GM21723 (cell line): ENCODE measurements around the gene PCDHB13.
"Not testable (repeated sequence)": the region's sequence is repeated elsewhere in the genome, so short reads cannot be mapped to it uniquely, and the experiment has no call there.

ENCODE experiments used
- ATAC-seq: cut with Tn5 transposase; IDR thresholded peaks from one replicate; pipeline ENCODE4 v1.9.1; 2021; ENCODE audit warnings: mild to moderate bottlenecking, moderate library complexity; ENCODE audit not compliant: unreplicated experiment

PCDHB13 gene

DNA sequence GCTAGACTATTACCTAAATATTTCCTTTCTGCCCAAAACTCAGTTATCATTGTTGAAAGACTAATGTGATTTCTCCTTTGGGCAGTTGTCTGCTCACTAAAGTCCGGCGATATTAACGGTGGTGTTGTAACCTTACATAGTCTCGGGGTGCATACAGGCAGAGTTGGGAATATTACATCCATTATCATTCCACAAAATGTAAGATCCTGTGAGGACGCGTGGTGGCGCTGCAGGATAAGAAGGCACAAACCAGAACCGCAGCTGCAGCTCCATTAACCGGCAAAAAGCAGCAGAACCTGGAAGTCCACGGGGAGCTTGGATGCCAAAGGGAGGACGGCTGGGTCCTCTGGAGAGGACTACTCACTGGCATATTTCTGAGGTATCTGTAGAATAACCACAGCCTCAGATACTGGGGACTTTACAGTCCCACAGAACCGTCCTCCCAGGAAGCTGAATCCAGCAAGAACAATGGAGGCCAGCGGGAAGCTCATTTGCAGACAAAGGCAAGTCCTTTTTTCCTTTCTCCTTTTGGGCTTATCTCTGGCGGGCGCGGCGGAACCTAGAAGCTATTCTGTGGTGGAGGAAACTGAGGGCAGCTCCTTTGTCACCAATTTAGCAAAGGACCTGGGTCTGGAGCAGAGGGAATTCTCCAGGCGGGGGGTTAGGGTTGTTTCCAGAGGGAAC is at the start of gene PCDHB13:
TSS of gene PCDHB13 (plus strand) at position 264 of the 684 bp plus-strand sequence. CDS start at position 469, 205 bp downstream.
- ATAC-seq, result not testable (repeated sequence)

DNA sequence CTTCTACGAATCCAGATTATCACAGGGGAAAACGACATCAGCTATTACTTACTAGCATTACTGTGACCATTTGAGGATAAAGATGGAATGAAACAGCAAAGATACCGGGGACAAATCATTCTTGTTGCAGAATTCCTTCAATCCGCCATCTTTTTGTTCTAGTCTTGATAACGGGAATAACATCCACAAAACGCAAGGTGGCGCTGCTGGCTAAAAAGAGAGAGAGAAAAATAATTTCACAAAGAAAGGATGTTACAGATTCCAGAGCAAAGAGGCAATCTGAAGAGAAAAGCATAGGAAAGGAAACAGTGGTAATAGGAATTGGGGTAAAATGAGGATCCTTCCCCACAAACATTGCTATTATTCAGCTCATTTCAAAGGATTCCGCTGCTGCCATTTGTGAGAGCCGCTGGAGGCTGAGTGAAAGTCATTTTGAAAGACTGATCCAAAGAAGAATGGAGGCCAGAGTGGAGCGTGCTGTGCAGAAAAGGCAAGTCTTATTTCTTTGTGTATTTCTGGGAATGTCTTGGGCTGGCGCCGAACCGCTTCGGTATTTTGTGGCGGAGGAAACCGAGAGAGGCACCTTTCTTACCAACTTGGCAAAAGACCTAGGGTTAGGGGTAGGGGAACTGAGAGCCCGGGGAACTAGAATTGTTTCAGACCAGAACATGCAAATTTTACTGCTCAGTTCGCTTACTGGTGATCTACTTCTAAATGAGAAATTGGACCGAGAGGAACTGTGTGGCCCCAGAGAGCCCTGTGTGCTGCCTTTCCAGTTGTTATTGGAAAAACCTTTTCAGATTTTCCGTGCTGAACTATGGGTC is 41.1 kb upstream of the PCDHB13 start, which contains the start of gene PCDHB7:
TSS of gene PCDHB7 (plus strand) at position 264 of the 824 bp plus-strand sequence. CDS start at position 456, 192 bp downstream.
- ATAC-seq, result no peak

DNA sequence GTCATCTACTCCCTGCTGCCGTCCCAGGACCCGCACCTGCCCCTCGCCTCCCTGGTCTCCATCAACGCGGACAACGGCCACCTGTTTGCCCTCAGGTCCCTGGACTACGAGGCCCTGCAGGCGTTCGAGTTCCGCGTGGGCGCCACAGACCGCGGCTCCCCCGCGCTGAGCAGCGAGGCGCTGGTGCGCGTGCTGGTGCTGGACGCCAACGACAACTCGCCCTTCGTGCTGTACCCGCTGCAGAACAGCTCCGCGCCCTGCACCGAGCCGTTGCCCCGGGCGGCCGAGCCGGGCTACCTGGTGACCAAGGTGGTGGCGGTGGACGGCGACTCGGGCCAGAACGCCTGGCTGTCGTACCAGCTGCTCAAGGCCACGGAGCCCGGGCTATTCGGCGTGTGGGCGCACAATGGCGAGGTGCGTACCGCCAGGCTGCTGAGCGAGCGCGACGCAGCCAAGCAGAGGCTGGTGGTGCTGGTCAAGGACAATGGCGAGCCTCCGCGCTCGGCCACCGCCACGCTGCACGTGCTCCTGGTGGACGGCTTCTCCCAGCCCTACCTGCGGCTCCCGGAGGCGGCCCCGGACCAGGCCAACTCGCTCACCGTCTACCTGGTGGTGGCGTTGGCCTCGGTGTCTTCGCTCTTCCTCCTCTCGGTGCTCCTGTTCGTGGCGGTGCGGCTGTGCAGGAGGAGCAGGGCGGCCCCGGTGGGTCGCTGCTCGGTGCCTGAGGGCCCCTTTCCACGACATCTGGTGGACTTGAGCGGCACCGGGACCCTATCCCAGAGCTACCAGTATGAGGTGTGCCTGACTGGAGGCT is 39.2 kb upstream of the PCDHB13 start:
- not testable (repeated sequence) for ATAC-seq

DNA sequence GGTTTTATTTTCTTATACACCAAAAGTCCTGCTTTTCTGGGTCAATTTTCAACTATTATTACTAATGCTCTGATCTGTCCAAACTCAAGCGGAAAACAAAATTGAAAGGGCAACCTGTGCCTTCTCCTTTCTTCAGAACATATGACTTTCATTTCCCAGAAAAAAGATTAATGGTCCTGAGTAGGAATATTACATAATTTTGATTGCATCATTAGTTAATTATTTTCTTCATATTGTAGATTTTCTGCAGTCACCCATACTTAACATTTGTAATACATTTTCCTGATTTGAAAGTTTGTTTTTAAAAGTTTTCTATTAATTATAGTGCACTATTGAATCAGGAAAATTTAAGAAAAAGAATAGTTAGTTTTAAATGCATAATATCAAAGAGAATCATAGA is 37.8 kb upstream of the PCDHB13 start:
- no peak for ATAC-seq

DNA sequence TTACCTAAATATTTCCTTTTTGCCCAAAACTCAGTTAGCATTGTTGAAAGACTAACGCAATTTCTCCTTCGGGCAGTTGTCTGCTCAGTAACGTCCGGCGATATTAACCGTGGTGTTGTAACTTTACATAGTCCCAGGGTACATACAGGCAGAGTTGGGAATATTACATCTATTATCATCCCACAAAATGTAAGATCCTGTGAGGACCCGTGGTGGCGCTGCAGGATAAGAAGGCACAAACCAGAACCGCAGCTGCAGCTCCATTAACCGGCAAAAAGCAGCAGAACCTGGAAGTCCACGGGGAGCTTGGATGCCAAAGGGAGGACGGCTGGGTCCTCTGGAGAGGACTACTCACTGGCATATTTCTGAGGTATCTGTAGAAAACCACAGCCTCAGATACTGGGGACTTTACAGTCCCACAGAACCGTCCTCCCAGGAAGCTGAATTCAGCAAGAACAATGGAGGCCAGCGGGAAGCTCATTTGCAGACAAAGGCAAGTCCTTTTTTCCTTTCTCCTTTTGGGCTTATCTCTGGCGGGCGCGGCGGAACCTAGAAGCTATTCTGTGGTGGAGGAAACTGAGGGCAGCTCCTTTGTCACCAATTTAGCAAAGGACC is 36.0 kb upstream of the PCDHB13 start, which contains the start of gene PCDHB8:
TSS of gene PCDHB8 (plus strand) at position 214 of the 615 bp plus-strand sequence. CDS start at position 459, 245 bp downstream.
- ATAC-seq, result not testable (repeated sequence)

DNA sequence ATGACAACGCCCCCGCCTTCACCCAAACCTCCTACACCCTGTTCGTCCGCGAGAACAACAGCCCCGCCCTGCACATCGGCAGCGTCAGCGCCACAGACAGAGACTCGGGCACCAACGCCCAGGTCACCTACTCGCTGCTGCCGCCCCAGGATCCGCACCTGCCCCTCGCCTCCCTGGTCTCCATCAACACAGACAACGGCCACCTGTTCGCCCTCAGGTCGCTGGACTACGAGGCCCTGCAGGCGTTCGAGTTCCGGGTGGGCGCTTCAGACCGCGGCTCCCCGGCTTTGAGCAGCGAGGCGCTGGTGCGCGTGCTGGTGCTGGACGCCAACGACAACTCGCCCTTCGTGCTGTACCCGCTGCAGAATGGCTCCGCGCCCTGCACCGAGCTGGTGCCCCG is 34.3 kb upstream of the PCDHB13 start:
- ATAC-seq, result not testable (repeated sequence)

DNA sequence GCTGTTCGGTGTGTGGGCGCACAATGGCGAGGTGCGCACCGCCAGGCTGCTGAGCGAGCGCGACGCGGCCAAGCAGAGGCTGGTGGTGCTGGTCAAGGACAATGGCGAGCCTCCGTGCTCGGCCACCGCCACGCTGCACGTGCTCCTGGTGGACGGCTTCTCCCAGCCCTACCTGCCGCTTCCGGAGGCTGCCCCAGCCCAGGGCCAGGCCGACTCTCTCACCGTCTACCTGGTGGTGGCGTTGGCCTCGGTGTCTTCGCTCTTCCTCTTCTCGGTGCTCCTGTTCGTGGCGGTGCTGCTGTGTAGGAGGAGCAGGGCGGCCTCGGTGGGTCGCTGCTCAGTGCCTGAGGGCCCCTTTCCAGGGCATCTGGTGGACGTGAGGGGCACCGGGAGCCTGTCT is 33.8 kb upstream of the PCDHB13 start:
- not testable (repeated sequence) for ATAC-seq

DNA sequence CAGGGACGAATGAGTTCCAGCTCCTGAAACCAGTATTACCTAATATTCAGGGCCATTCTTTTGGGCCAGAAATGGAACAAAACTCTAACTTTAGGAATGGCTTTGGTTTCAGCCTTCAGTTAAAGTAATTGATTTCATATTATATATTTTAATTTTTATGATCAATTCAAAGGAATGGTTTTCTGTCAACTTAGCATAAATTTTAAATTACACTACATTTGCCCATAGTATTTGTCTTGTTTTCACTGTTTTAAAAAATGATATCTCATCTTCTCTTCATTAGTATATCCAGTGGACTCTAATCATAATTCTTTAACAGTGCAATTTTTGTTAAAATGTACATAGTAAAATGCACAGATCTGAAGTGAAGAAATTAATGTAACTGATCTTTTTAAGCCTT is 33.4 kb upstream of the PCDHB13 start:
- no peak for ATAC-seq

DNA sequence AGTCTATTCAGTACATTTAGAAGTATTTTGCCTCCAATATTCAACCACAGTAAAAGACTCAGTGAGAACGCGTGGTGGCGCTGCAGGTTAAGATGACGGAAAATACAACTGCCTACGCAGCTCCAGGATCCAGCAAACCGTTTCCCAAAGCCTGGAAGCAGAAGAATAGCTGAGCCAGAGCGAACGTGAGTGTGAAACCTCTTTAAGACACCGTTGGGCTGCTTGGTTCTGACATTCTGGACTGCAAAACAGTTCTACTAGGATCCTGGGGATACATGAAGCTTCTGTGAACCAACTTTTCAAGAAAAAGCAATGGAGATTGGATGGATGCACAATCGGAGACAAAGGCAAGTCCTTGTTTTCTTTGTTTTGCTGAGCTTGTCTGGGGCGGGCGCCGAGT is 31.5 kb upstream of the PCDHB13 start, which contains the start of gene PCDHB16:
TSS of gene PCDHB16 (plus strand) at position 140 of the 400 bp plus-strand sequence. CDS start at position 313, 173 bp downstream.
- no peak for ATAC-seq

DNA sequence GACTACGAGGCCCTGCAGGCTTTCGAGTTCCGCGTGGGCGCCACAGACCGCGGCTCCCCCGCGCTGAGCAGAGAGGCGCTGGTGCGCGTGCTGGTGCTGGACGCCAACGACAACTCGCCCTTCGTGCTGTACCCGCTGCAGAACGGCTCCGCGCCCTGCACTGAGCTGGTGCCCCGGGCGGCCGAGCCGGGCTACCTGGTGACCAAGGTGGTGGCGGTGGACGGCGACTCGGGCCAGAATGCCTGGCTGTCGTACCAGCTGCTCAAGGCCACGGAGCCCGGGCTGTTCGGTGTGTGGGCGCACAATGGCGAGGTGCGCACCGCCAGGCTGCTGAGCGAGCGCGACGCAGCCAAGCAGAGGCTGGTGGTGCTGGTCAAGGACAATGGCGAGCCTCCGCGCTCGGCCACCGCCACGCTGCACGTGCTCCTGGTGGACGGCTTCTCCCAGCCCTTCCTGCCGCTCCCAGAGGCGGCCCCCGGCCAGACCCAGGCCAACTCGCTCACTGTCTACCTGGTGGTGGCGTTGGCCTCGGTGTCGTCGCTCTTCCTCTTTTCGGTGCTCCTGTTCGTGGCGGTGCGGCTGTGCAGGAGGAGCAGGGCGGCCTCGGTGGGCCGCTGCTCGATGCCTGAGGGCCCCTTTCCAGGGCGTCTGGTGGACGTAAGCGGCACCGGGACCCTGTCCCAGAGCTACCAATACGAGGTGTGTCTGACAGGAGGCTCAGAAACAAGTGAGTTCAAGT is 29.4 kb upstream of the PCDHB13 start:
- not testable (repeated sequence) for ATAC-seq

DNA sequence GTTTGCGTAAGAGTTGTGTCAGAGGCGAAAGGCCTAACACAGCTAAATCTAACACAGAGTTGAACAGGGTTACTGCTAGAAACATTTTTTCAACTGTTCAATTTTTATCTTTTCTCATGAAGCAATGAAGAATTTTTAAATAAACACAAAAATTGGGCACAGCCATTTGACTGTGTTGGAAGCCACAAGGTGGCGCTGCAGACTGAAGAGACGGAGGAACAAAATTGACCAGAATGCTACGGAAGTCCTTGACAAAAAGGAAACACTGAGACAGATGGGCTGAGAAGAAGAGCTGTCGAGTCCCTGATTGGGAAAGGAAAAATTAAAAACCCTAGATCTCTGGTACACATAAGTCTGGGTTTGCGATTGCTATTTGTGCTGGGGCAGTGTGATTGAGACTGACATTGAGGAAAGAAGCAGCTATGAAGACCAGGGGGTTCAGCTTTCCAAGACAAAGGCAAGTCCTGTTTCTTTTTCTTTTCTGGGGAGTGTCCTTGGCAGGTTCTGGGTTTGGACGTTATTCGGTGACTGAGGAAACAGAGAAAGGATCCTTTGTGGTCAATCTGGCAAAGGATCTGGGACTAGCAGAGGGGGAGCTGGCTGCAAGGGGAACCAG is 26.7 kb upstream of the PCDHB13 start, which contains the start of gene PCDHB9:
TSS of gene PCDHB9 (plus strand) at position 265 of the 616 bp plus-strand sequence. CDS start at position 423, 158 bp downstream.
- no peak for ATAC-seq

DNA sequence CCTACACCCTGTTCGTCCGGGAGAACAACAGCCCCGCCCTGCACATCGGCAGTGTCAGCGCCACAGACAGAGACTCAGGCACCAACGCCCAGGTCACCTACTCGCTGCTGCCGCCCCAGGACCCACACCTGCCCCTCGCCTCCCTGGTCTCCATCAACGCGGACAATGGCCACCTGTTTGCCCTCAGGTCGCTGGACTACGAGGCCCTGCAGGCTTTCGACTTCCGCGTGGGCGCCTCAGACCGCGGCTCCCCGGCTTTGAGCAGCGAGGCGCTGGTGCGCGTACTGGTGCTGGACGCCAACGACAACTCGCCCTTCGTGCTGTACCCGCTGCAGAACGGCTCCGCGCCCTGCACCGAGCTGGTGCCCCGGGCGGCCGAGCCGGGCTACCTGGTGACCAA is 25.0 kb upstream of the PCDHB13 start:
- not testable (repeated sequence) for ATAC-seq

DNA sequence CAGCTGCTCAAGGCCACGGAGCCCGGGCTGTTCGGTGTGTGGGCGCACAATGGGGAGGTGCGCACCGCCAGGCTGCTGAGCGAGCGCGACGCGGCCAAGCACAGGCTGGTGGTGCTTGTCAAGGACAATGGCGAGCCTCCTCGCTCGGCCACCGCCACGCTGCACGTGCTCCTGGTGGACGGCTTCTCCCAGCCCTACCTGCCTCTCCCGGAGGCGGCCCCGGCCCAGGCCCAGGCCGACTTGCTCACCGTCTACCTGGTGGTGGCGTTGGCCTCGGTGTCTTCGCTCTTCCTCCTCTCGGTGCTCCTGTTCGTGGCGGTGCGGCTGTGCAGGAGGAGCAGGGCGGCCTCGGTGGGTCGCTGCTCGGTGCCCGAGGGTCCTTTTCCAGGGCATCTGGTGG is 24.6 kb upstream of the PCDHB13 start:
- not testable (repeated sequence) for ATAC-seq

DNA sequence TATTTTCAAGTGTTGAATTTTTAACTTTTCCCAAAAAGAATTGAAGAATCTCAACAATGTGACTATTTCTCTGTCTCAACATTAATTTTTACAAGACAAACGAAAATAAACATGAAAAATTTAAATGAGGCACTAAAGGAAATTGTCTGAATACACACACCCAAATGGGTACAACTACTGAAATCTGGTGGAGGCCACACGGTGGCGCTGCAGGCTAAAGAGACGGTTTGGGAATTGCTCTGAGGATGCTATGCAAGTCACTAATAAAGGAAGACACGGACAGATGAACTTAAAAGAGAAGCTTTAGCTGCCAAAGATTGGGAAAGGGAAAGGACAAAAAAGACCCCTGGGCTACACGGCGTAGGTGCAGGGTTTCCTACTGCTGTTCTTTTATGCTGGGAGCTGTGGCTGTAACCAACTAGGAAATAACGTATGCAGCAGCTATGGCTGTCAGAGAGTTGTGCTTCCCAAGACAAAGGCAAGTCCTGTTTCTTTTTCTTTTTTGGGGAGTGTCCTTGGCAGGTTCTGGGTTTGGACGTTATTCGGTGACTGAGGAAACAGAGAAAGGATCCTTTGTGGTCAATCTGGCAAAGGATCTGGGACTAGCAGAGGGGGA is 21.5 kb upstream of the PCDHB13 start, which contains the start of gene PCDHB10:
TSS of gene PCDHB10 (plus strand) at position 244 of the 616 bp plus-strand sequence. CDS start at position 444, 200 bp downstream.
- no peak for ATAC-seq

DNA sequence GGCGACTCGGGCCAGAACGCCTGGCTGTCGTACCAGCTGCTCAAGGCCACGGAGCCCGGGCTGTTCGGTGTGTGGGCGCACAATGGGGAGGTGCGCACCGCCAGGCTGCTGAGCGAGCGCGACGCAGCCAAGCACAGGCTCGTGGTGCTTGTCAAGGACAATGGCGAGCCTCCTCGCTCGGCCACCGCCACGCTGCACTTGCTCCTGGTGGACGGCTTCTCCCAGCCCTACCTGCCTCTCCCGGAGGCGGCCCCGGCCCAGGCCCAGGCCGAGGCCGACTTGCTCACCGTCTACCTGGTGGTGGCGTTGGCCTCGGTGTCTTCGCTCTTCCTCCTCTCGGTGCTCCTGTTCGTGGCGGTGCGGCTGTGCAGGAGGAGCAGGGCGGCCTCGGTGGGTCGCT is 19.4 kb upstream of the PCDHB13 start:
- ATAC-seq, result not testable (repeated sequence)

DNA sequence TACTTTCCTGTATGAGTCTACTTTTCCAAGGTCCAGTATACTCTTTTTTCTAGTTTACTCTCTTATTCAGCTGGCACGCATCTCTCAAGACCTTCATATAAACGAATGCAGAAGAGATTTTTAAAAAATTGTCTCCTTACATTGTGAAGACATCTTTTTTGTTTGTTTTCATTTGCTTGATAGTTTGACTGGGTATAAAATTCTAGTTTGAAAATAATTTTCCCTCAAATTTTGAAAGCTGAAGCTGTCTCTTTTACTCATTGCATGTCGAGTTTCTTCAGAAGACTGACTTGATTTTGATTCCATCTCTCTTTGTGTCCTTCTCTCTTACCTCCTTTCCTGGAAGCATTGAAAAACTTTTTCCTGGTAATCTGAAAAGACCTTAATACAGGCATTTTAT is 17.4 kb upstream of the PCDHB13 start:
- ATAC-seq, result no peak

DNA sequence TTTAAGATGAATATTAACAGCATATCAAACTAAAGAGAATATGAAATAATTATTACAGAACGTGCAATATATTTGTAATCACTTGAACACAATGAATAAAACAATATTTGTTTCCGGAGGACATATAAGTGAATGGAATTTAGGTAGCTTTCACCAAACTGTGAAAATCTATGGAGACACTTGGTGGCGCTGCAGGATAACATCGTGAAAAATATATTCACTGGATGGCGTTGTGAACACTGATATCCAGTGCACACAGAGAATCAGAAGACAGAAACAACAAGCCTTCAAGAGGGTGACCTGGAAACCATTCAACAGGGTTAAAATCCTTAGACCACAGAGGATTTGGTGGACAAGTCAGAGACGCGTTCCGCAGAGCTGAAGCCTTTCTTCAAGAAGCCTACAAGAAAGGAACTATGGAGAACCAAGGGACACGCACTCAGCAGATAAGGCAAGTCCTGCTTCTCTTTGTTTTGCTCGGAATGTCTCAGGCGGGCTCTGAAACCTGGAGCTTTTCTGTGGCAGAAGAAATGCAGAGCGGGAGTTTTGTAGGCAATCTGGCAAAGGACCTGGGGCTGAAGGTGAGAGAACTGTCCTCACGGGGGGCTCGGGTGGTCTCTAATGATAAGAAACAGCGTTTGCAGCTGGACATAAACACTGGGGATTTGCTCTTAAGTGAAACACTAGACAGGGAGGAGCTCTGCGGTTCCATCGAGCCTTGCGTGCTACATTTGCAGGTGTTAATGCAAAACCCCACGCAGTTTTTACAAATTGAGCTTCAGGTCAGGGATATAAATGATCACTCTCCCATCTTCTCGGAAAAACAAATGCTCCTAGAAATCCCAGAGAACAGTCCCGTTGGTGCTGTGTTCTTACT is 14.1 kb upstream of the PCDHB13 start, which contains the start of gene PCDHB11:
TSS of gene PCDHB11 (plus strand) at position 269 of the 877 bp plus-strand sequence. CDS start at position 417, 148 bp downstream.
- ATAC-seq, result no peak
